Aorta (tissue), 5 donors: ENCODE data around the gene TXNRD2. TPM values are rescaled to one million over a fixed set of nuclear protein-coding genes. Genes with fewer than 3 reads are reported as not detected.
"Not testable (repeated sequence)": the region's sequence is repeated elsewhere in the genome, so short reads cannot be mapped to it uniquely, and the experiment has no call there.

Experiments used
- ATAC-seq: fragments of 200-7000 bp; cut with Tn5 transposase; one replicate; pipeline ENCODE4 v1.9.1; 2022; ENCODE audit warnings: moderate library complexity; ENCODE audit not compliant: low FRiP score
- DNase-seq, 2 donors: peaks; one replicate each; pipeline ENCODE4 v3.0.0-alpha.2; 2020
- H3K27ac ChIP-seq, 2 donors: one replicate each; pipeline ENCODE4 v1.5.1; 2013; ENCODE audit warnings: low read length in 2 of 2, mild to moderate bottlenecking in 2 of 2, moderate library complexity in 2 of 2, control low read depth in 1 of 2, inconsistent platforms in 1 of 2, low read depth in 1 of 2
- H3K27me3 ChIP-seq, 2 donors: one replicate each; pipeline ENCODE4 v1.6.1; 2013; ENCODE audit warnings: control low read depth in 1 of 2, low read length in 1 of 2, mild to moderate bottlenecking in 1 of 2, moderate library complexity in 1 of 2; ENCODE audit not compliant: insufficient read depth in 2 of 2, control insufficient read depth in 1 of 2
- H3K36me3 ChIP-seq, 2 donors: one replicate each; pipeline ENCODE4 v1.6.1; 2013; ENCODE audit warnings: control low read depth in 1 of 2, low read length in 1 of 2, mild to moderate bottlenecking in 1 of 2; ENCODE audit not compliant: insufficient read depth in 2 of 2, control insufficient read depth in 1 of 2
- H3K4me1 ChIP-seq, 2 donors: one replicate each; pipeline ENCODE4 v1.6.1; 2013; ENCODE audit warnings: low read length in 2 of 2, control low read depth in 1 of 2, mild to moderate bottlenecking in 1 of 2, moderate library complexity in 1 of 2; ENCODE audit not compliant: insufficient read depth in 2 of 2, control insufficient read depth in 1 of 2
- H3K4me3 ChIP-seq, 2 donors: one replicate each; pipeline ENCODE4 v1.5.1; 2013; ENCODE audit warnings: low read length in 2 of 2, control low read depth in 1 of 2, mild to moderate bottlenecking in 1 of 2
- H3K9me3 ChIP-seq: one replicate; pipeline ENCODE4 v1.6.1; 2013; ENCODE audit warnings: mild to moderate bottlenecking, low read length; ENCODE audit not compliant: control insufficient read depth
- WGBS, 2 donors: extraction: QIAGEN DNeasy Blood & Tissue Kit; methylation state at CpG; one replicate each; pipeline ENCODE4 v1.1.7; 2013; 5-methylcytosine and 5-hydroxymethylcytosine counted together
- intact Hi-C, 2 donors: fragments of 100-400 bp; cut with DNase I; formaldehyde crosslinking; loops; one replicate each; pipeline versions ENCODE4 v1.14.2 to v1.15.0; 2022
- polyA plus RNA-seq, 2 donors: library from polyadenylated mRNA; stranded (reverse); fragments of 200-250 nt; gene quantifications; one replicate each; pipeline ENCODE4 v1.2.3, GENCODE V29; 2013
- total RNA-seq, 2 donors: library from RNA; stranded (reverse); fragmentation: NEBNext Ultra II Directional; extraction: Animal tissue kit (Norgen Biotek cat#: 25700); gene quantifications; one replicate each; pipeline ENCODE4 v1.2.1, GENCODE V29; 2021
- donor health status: healthy with polysubstance abuse.
- donor health status: Bipolar disorder and iron deficiency.
- donor health status: DM: no; HTN: no; CAD: no.
- donor health status: DM: no; HTN: no; CAD: no.
- donor health status: DM: yes; HTN: yes; CAD: no.

Gene TXNRD2
- total and polyA plus RNA-seq, 4 donors, result 13.3 to 59.0 (median 25.2) TPM

DNA sequence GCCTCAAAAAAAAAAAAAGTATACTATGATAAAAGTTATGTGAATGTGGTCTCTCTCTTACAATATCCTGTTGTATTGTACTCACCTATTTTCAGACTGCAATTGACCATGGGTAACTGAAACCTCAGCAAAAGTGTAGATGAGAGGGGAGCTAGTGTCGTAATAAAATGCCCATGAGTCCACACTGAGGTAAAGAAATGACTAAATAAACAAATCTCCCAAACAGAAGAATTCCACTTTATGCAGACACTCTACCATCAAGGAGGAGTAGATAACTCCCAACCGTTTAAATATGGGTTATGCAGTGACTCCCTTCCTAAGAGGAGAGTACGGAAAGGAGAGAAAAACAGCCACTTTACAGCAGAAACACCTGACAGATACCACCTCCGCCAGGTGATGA, 101.6 kb downstream of the TXNRD2 start:
- WGBS, 2 donors, result 85 to 91% methylated on average over 4 of the region's 4 CpGs
- H3K4me3 ChIP-seq, result no peak overlapping the region
- H3K27me3 ChIP-seq, result no peaks in the 10 kb centered on the region
- no peak for ATAC-seq
- no peaks in the 10 kb centered on the region for H3K36me3 ChIP-seq
- no peaks in the 10 kb centered on the region for H3K4me1 ChIP-seq
- no peak overlapping the region for H3K27ac ChIP-seq
- DNase-seq, result no peak
- no peaks in the 10 kb centered on the region for H3K9me3 ChIP-seq
- intact Hi-C loops, result no loop called here

DNA sequence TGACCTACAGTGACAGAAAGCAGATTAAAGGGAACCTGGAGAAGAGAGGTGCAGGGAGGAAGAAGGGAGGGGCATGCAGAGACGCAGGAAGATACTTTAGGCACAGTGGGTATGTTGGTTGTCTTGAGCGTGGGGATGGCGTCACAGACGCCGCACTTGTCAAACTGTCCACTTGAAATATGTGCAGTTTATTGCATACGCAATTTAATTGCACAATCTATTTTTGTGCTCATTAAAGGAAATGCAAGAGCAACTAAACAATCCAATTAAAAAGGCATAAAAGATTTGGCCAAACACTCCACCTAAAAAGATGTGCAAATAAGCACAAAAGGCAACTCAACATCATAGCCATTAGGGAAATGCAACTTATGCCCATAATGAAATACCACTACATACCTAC, 103.7 kb downstream of the TXNRD2 start:
- no peak for ATAC-seq
- intact Hi-C loops, result no loop called here

DNA sequence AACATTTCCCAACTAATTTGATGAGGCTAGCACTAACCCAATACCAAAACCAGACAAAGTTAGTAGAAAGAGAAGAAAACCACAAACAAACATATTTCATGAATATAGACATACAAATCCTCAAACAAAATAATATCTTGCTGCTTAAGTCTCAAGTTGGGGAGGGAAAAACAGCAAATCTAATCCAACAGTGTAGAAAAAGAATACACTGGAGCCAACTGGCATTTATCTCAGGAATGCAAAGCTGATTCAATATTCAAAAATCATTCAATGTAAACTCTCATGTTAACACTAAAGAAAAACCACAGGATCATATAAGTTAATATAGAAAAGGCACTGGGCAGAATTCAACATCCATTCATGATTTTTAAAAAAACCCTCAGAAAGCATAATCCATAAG, 105.1 kb downstream of the TXNRD2 start:
- DNase-seq (no peak), ATAC-seq (no peak)
- Histone ChIP-seq H3K27me3 (no peaks in the 10 kb centered on the region), H3K4me1 (no peaks in the 10 kb centered on the region), H3K36me3 (no peaks in the 10 kb centered on the region), H3K4me3 (no peak overlapping the region), H3K27ac (no peak overlapping the region), H3K9me3 (no peaks in the 10 kb centered on the region)
- intact Hi-C loops, result no loop called here

More for the DNA sequence above, 103.7 kb downstream of the TXNRD2 start:
- Histone ChIP-seq H3K9me3 (no peaks in the 10 kb centered on the region), H3K4me3 (no peak overlapping the region), H3K4me1 (no peaks in the 10 kb centered on the region), H3K36me3 (no peaks in the 10 kb centered on the region), H3K27ac (no peak overlapping the region), H3K27me3 (no peaks in the 10 kb centered on the region)
- 98 to 99% methylated on average over 6 of the region's 6 CpGs for WGBS, 2 donors
- no peak for DNase-seq

DNA sequence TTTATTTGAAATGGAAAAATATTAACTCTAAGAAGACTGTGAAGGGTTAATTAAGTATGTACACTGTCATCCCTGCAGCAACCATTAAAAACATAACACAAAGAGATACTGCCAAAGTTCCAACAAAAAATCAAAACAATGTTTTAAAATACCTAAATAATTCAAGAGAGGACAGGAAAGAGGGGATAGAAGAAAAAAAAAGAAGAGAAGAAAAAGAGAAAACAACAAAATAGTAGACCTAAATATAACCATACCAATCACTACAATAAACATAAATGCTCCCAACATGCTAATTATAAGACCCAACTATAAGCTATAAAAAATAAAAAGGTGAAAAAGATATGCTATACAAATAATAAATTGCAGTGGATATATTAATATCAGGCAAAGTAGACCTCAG, 107.0 kb downstream of the TXNRD2 start:
- Histone ChIP-seq H3K9me3 (no peaks in the 10 kb centered on the region), H3K27me3 (no peaks in the 10 kb centered on the region), H3K4me3 (no peak overlapping the region), H3K36me3 (no peaks in the 10 kb centered on the region), H3K4me1 (no peaks in the 10 kb centered on the region), H3K27ac (no peak overlapping the region)
- no peak for ATAC-seq
- DNase-seq, result no peak
- intact Hi-C loops, result no loop called here

DNA sequence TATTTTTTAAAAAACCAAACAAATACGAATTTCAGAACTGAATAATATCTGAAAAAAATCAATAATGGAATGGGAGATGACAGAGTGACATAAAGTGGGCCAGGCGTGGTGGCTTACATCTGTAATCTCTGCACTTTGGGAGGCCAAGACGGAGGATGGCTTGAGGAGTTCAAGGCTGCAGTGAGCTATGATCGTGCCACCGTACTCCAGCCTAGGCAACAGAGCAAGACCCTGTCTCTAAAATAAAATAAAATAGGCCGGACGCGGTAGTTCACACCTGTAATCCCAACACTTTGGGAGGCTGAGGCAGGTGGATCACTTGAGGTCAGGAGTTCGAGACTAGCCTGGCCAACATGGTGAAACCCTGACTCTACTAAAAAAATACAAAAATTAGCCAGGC, 108.3 kb downstream of the TXNRD2 start:
- not testable (repeated sequence) for DNase-seq

DNA sequence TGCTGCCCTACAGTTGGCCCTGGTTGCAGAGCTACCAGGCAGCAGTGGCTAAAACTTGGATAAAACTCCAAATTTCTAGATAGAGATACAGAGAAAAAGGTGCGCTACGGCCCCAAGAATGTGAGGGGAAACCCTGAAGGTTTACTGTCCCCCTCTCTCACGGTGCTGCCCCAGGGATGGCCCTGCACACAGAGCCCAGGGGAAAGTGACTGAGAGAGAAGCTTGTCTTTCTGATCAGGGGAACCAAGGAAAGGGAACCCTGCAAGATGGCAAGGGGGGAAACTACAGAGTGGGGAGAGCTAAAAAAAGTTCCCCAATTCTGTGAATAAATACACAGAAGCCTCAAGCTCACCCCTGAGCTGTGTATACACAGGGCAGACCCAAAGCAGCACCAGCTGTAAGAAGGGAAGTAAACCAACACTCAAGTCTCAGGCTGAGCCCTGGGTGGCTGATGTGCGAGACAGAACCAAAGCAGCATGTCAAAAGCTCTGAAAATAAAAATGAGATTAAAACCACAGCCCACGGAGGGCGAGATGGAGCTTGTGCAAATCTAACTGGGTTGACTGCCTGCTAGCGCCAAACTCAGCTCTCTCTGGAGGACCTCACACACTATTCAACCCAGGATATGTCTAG, 109.0 kb downstream of the TXNRD2 start:
- WGBS, 2 donors, result 83 to 85% methylated on average over 7 of the region's 7 CpGs
- Histone ChIP-seq H3K4me3 (no peak overlapping the region), H3K4me1 (no peaks in the 10 kb centered on the region), H3K36me3 (no peaks in the 10 kb centered on the region), H3K9me3 (no peaks in the 10 kb centered on the region), H3K27me3 (no peaks in the 10 kb centered on the region), H3K27ac (no peak overlapping the region)
- intact Hi-C loops, result no loop called here
- DNase-seq, result no peak
- no peak for ATAC-seq

More for the DNA sequence above, 108.3 kb downstream of the TXNRD2 start:
- H3K9me3 ChIP-seq, H3K4me3 ChIP-seq, intact Hi-C loops, H3K4me1 ChIP-seq, H3K36me3 ChIP-seq, H3K27me3 ChIP-seq, ATAC-seq, H3K27ac ChIP-seq: not testable (repeated sequence)
- WGBS, 2 donors, result 87 to 97% methylated on average over 9 of the region's 9 CpGs

DNA sequence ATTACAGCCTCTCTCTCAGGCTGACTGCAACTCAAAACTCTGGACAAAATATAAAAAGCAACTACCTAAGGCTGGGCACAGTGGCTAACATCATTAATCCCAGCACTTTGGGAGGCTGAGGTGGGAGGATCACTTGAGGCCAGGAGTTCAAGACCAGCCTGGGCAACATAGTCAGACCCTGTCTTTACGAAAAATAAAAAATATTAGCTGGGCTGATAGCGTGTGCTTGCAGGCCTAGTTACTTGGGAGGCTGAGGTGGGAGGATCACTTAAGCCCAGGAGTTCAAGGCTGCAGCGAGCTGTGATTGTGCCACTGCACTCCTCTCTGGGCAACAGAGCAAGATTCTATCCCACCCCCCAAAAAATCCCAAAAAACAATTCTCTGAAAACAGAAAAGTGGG, 109.6 kb downstream of the TXNRD2 start:
- intact Hi-C loops, H3K9me3 ChIP-seq, H3K27me3 ChIP-seq, DNase-seq, H3K27ac ChIP-seq, ATAC-seq, H3K4me1 ChIP-seq, H3K4me3 ChIP-seq, H3K36me3 ChIP-seq: not testable (repeated sequence)
- 81 to 98% methylated on average over 3 of the region's 3 CpGs for WGBS, 2 donors

DNA sequence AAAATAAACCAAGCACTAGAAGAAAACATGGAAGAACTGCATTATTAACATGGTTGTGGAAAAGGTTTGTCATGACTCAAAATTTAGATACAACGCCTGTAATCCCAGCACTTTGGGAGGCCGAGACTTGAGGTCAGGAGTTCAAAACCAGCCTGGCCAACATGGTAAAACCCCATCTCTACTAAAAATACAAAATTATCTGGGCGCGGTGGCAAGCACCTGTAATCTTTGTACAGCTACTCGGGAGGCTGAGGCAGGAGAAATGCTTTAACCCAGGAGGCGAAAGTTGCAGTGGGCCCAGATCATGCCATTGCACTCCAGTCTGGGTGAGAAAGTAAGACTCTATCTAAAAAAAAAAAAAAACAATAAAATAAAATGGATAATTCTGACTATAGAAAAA, 110.6 kb downstream of the TXNRD2 start:
- DNase-seq, result no peak
- Histone ChIP-seq H3K27me3 (no peaks in the 10 kb centered on the region), H3K4me1 (no peaks in the 10 kb centered on the region), H3K9me3 (no peaks in the 10 kb centered on the region), H3K4me3 (no peak overlapping the region), H3K27ac (no peak overlapping the region), H3K36me3 (no peaks in the 10 kb centered on the region)
- 98 to 99% methylated on average over 6 of the region's 6 CpGs for WGBS, 2 donors
- intact Hi-C loops, result no loop called here
- ATAC-seq, result no peak

DNA sequence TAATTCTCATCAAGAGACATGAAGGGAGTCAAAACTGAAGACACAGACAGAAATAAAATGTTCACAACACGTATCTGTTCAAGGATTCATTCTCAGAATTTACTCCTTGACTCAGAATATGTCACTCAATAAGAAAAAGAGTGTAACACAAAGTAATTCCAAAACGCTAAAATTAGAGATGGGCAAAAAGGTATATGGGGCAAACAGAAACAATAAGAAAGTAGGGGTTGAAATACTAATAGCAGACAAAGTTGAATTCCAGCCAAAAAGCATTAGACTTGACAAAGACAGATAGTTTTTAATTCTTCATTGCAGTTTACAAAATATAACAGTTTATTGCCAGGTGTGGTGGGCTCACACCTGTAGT, 113.6 kb downstream of the TXNRD2 start:
- Histone ChIP-seq H3K4me1 (no peaks in the 10 kb centered on the region), H3K9me3 (no peaks in the 10 kb centered on the region), H3K36me3 (no peaks in the 10 kb centered on the region), H3K27ac (no peak overlapping the region), H3K27me3 (no peaks in the 10 kb centered on the region), H3K4me3 (no peak overlapping the region)
- DNase-seq (no peak), ATAC-seq (no peak)
- intact Hi-C loops, result no loop called here
- WGBS, 2 donors, result 76 to 87% methylated on average over 2 of the region's 2 CpGs
